Mesothelial cell of epicardium (in vitro differentiated cells): ENCODE measurements around the gene FCMR. TPM values are rescaled to one million over a fixed set of nuclear protein-coding genes. Genes with fewer than 3 reads are reported as not detected.
"Not testable (repeated sequence)": the region's sequence is repeated elsewhere in the genome, so short reads cannot be mapped to it uniquely, and the experiment has no call there.

Experiments
- DNase-seq, 2 experiments: peaks; one replicate each; pipeline ENCODE4 v3.0.0; 2021; ENCODE audit warnings: low spot score in 2 of 2; ENCODE audit not compliant: unreplicated experiment in 2 of 2
- H3K27ac Mint-ChIP-seq: 2 replicates; pipeline ENCODE4 v1.8.0; 2021; ENCODE audit warnings: mixed read lengths
- H3K27me3 Mint-ChIP-seq: 2 replicates; pipeline ENCODE4 v1.8.0; 2021; ENCODE audit warnings: low read depth, mixed read lengths
- H3K36me3 Mint-ChIP-seq: 2 replicates; pipeline ENCODE4 v1.8.0; 2021; ENCODE audit warnings: mixed read lengths
- H3K4me1 Mint-ChIP-seq: 2 replicates; pipeline ENCODE4 v1.8.0; 2021; ENCODE audit warnings: mixed read lengths
- H3K4me3 Mint-ChIP-seq: 2 replicates; pipeline ENCODE4 v1.8.0; 2021; ENCODE audit warnings: mild to moderate bottlenecking, moderate library complexity, mixed read lengths
- H3K9me3 Mint-ChIP-seq: 2 replicates; pipeline ENCODE4 v1.8.0; 2021; ENCODE audit warnings: mixed read lengths
- total RNA-seq: library from RNA; stranded (reverse); gene quantifications from 3 replicates; pipeline ENCODE4 v1.2.1, GENCODE V29; 2021
- TF ChIP-seq, protein P1 (sequence below): fragments of 200-600 bp; sonication (generic); IDR thresholded peaks from one replicate; pipeline ENCODE4 v1.5.0; 2021; ENCODE audit warnings: antibody characterized with exemption; ENCODE audit not compliant: unreplicated experiment

FCMR gene
- total RNA-seq, 1 donor from 2014 or later = not detected

DNA sequence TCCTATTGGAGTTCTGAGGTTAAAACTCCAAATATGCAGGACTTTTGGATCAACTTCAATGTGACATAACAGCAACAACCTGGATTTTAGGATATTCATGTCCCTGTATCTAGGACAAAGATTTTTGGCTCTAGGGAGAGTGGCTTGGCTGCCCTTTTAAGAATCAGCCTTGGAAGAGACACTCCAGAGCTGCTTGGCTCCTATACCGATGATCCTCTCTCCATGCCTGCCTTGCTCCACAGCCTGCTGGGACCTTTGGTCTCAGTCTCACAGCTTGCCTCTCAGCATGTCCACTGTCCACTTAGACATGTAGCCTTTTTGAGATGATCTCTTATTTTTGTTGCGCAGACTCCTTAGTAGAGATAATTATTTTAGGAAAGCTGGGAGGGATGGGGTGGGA lies 4.5 kb upstream of the FCMR start:
- DNase-seq = no peak
- Mint-ChIP-seq H3K4me1 (no peaks in the 10 kb centered on the region), H3K27ac (no peak overlapping the region), H3K4me3 (no peak overlapping the region), H3K36me3 (no peaks in the 10 kb centered on the region), H3K27me3 (no peaks in the 10 kb centered on the region), H3K9me3 (no peaks in the 10 kb centered on the region)
- TF ChIP-seq, protein P1, sequence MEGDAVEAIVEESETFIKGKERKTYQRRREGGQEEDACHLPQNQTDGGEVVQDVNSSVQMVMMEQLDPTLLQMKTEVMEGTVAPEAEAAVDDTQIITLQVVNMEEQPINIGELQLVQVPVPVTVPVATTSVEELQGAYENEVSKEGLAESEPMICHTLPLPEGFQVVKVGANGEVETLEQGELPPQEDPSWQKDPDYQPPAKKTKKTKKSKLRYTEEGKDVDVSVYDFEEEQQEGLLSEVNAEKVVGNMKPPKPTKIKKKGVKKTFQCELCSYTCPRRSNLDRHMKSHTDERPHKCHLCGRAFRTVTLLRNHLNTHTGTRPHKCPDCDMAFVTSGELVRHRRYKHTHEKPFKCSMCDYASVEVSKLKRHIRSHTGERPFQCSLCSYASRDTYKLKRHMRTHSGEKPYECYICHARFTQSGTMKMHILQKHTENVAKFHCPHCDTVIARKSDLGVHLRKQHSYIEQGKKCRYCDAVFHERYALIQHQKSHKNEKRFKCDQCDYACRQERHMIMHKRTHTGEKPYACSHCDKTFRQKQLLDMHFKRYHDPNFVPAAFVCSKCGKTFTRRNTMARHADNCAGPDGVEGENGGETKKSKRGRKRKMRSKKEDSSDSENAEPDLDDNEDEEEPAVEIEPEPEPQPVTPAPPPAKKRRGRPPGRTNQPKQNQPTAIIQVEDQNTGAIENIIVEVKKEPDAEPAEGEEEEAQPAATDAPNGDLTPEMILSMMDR = no peak

DNA sequence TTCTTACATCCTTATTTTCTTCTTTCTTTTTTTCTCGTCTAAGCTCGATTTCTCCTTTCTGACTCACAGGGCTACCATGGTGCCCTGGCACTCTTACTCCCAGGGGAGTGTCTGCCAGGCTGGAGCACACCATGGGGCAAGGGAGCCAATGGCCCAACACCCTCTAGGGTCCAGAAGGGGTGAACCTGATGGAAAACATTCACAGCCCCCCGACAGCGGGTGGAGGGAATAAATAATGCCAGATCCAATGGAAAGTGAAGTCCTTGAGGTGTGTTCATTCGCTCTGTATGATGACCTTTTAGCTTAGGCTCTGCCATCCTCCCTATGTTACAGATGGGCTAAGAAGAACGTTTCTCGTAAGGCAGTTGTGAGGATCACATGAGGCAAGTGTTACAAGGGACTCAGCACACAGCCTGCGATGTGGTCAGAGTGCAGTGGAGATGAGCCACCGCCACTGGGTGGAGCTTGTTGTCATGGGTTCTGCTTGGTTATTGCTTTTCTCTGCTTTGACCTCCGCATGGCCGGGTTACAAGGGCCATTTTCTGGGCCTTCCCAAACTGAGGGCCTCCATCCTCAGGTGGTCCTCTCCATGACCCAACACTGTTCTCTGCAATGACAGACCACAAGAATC lies 3.5 kb upstream of the FCMR start:
- H3K4me3 Mint-ChIP-seq = no peak overlapping the region
- no peaks in the 10 kb centered on the region for H3K4me1 Mint-ChIP-seq
- no peaks in the 10 kb centered on the region for H3K9me3 Mint-ChIP-seq
- TF ChIP-seq, protein P1 = no peak
- H3K27me3 Mint-ChIP-seq = peaks cover 5% of the 10 kb centered on the region
- no peak for DNase-seq
- H3K36me3 Mint-ChIP-seq = no peaks in the 10 kb centered on the region
- H3K27ac Mint-ChIP-seq = no peak overlapping the region

DNA sequence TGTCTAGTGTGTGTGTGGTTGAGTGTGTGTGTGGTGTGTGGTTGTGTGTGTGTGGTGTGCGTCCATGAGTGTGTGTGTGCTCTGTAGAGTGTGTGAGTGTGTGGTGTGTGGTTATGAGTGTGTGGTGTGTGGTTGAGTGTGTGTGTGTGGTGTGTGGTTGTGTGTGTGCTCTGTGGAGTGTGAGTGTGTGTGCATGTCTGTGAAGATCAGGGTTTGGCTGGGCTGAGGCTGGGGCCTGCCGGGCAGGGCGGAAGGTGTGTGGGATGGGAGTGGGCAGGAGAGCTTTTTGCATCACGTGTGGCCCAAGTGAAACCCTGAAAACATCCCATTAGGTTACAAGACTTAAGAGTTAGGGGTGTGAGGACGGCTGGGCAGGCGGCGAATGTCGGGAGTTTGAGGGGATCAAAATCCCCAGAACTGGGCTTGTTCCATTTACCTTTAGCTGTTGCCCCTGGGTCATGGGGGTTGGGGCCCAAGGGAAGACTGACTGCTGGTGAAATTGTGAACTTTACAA lies 2.9 kb upstream of the FCMR start:
- H3K27me3 Mint-ChIP-seq = peaks cover 5% of the 10 kb centered on the region
- no peaks in the 10 kb centered on the region for H3K9me3 Mint-ChIP-seq
- no peaks in the 10 kb centered on the region for H3K36me3 Mint-ChIP-seq
- DNase-seq = no peak
- no peak overlapping the region for H3K4me3 Mint-ChIP-seq
- TF ChIP-seq, protein P1 = no peak
- H3K27ac Mint-ChIP-seq = no peak overlapping the region
- no peaks in the 10 kb centered on the region for H3K4me1 Mint-ChIP-seq

DNA sequence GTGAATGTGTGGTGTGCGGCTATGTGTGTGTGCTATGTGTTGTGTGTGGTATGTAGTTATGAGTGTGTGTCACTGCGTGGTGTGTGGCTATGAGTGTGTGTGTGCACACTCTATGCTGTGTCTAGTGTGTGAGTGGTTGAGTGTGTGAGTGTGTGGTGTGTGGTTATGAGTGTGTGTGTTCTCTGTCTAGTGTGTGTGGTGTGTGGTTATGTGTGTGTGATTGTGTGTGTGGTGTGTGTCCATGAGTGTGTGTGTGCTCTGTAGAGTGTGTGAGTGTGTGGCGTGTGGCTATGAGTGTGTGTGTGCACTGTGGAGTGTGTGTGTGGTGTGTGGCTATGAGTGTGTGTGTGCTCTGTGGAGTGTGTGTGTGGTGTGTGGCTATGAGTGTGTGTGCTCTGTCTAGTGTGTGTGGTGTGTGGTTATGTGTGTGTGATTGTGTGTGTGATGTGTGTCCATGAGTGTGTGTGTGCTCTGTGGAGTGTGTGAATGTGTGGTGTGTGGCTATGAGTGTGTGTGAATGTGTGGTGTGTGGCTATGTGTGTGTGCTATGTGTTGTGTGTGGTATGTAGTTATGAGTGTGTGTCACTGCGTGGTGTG lies 2.3 kb upstream of the FCMR start:
- not testable (repeated sequence) for H3K27me3 Mint-ChIP-seq, H3K27ac Mint-ChIP-seq, H3K4me3 Mint-ChIP-seq, H3K9me3 Mint-ChIP-seq, H3K36me3 Mint-ChIP-seq, H3K4me1 Mint-ChIP-seq, DNase-seq

DNA sequence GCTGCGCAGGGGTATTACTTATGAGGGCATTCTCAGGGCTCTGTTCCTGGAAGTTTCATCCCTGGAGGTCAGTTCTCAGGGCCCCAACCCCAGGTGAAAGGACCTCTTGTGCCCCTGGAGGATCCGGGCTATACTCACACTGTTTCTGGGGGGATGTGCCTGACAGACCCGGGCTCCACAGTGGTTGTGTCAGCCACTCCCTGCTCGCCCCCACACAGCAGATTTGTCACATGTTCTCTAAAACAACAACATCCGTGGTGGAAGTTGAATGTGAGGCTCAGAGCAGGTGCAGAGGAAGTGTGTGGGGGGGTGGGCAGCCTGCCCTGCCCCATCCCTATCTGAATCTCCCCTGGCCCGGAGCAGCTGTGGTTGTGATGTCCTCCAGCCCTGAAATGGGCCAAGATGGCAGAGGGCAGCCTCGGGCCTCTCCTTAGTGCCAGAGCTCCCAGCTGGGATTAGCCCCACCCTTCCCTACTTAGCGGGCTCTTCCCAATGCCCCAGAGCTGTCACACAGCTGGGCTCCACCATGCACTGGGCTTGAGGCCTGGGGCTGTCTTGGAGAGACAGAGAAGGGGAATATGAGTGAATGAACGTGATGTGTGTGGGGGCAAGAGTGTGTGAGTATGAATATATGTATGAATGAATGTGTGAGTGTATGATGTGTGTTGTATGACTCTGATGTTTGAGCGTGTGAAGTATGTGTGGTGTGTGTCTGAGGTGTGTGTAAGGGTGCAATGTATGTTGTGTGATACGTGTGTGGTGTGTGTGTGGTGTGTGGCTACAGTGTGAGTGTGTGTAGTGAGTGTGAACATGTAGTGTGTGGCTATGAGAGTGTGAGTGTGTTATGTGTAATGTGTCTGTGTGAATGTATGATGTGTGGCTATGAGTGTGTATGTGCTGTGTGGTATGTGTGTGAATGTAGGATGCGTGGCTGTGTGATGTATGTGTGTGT lies 1.5 kb upstream of the FCMR start:
- peaks cover 6% of the 10 kb centered on the region for H3K27me3 Mint-ChIP-seq
- H3K27ac Mint-ChIP-seq = no peak overlapping the region
- no peak overlapping the region for H3K4me3 Mint-ChIP-seq
- DNase-seq = no peak
- H3K4me1 Mint-ChIP-seq = no peaks in the 10 kb centered on the region
- H3K9me3 Mint-ChIP-seq = no peaks in the 10 kb centered on the region
- H3K36me3 Mint-ChIP-seq = no peaks in the 10 kb centered on the region
- TF ChIP-seq, protein P1 = no peak

DNA sequence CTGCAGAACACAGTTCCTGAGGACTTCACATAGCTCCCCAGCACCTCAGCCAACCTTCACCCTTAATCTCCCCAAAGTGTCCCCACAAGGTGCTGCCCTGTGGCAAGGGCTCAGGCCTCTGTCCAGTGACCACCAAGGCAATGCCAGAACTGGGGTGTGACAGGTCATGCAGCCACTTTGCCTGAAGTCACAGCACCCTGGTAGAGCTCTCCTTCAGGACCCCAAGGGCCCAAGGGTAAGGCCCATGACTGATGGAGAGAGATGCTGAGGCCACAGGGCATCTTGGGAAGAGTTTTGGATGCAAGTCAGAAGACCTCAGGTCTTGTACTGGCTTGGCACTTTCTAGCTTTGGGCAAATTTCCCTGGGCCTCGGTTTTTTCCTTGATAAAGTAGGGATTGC lies 783 bp upstream of the FCMR start:
- Mint-ChIP-seq H3K4me1 (no peaks in the 10 kb centered on the region), H3K27me3 (peaks cover 12% of the 10 kb centered on the region), H3K4me3 (no peak overlapping the region), H3K36me3 (no peaks in the 10 kb centered on the region), H3K27ac (no peak overlapping the region), H3K9me3 (no peaks in the 10 kb centered on the region)
- TF ChIP-seq, protein P1 = no peak
- DNase-seq = no peak
